ENCODE measurements around the gene TOMM40.
"Not testable (repeated sequence)": the region's sequence is repeated elsewhere in the genome, so short reads cannot be mapped to it uniquely, and the experiment has no call there.

TOMM40 gene

GRCh38 chr19:44900328-44901244, 9.5 kb downstream of the TOMM40 start:
- DNase-seq: no peak

- no peak for DNase-seq
Observed at GRCh38 chr19:44903216-44903601, 12.2 kb downstream of the TOMM40 start.

GRCh38 chr19:44903602-44904425, 12.8 kb downstream of the TOMM40 start:
- no peak for DNase-seq

GRCh38 chr19:44904426-44904994, 13.5 kb downstream of the TOMM40 start:
- no peak for DNase-seq

- DNase-seq: no peak
Observed at GRCh38 chr19:44905437-44906160, 14.5 kb downstream of the TOMM40 start, which contains the start of gene APOE. Gene APOE (plus strand): TSS chr19:44905796. CDS start chr19:44906625, 829 bp downstream.

- no peak for DNase-seq
Observed at GRCh38 chr19:44907613-44908012, 16.6 kb downstream of the TOMM40 start.

GRCh38 chr19:44908074-44908835, 17.2 kb downstream of the TOMM40 start:
- no peak for DNase-seq

GRCh38 chr19:44908836-44909261, 17.8 kb downstream of the TOMM40 start:
- DNase-seq: no peak

GRCh38 chr19:44909775-44910174, 18.7 kb downstream of the TOMM40 start:
- DNase-seq: no peak

GRCh38 chr19:44911896-44912295, 20.8 kb downstream of the TOMM40 start:
- DNase-seq: not testable (repeated sequence)

GRCh38 chr19:44912854-44913253, 21.8 kb downstream of the TOMM40 start:
- DNase-seq: no peak

GRCh38 chr19:44913512-44914432, 22.7 kb downstream of the TOMM40 start:
- not testable (repeated sequence) for DNase-seq

GRCh38 chr19:44914433-44915206, 23.6 kb downstream of the TOMM40 start, which contains the start of gene APOC1:
Gene APOC1 (plus strand): TSS chr19:44914608. CDS start chr19:44914892, 284 bp downstream.
- peak; percentile 52 for DNase-seq

- no peak for DNase-seq
Observed at GRCh38 chr19:44924243-44924725, 33.2 kb downstream of the TOMM40 start.

- DNase-seq: no peak
Observed at GRCh38 chr19:44925114-44925891, 34.2 kb downstream of the TOMM40 start.

- not testable (repeated sequence) for DNase-seq
Observed at GRCh38 chr19:44926245-44927077, 35.4 kb downstream of the TOMM40 start.

- DNase-seq: no peak
Observed at GRCh38 chr19:44927746-44928145, 36.7 kb downstream of the TOMM40 start.

GRCh38 chr19:44930088-44930487, 39.0 kb downstream of the TOMM40 start:
- no peak for DNase-seq
